IMR-90 (cell line): ENCODE data around the gene IER3. TPM values are rescaled to one million over a fixed set of nuclear protein-coding genes. Genes with fewer than 3 reads are reported as not detected.

Source experiments
- ATAC-seq: fragments of 200-7000 bp; cut with Tn5 transposase; 2 replicates; pipeline ENCODE4 v1.9.1; 2020; ENCODE audit warnings: low read depth, mild to moderate bottlenecking, moderate library complexity
- BruUV-seq: library from RNA; stranded (reverse); fragments of 400-500 nt; replicated peaks from 2 replicates; lab custom pipeline; 2021; lab: Mats Ljungman, UMichigan
- CTCF ChIA-PET: fragments of 300-600 bp; formaldehyde crosslinking; extraction: SDS; loops from one replicate; lab custom pipeline; 2021; ENCODE audit warnings: antibody characterized with exemption; lab: Yijun Ruan, JAX
- POLR2A ChIA-PET: fragments of 300-600 bp; sonication (Branson Sonifier 250); formaldehyde crosslinking; loops from one replicate; lab custom pipeline; 2022; ENCODE audit warnings: antibody characterized with exemption; ENCODE audit not compliant: unreplicated experiment; lab: Charles Lee
- DNase-seq: peaks from one replicate; pipeline ENCODE4 v3.0.0; 2013
- H2AFZ ChIP-seq: replicated peaks from 2 replicates; pipeline ENCODE3; 2013; ENCODE audit warnings: low read length, mild to moderate bottlenecking; ENCODE audit not compliant: poor library complexity
- H2AK5ac ChIP-seq: 2 replicates; pipeline ENCODE4 v1.6.1; 2013; ENCODE audit warnings: low read depth, low read length, inconsistent platforms
- H2AK9ac ChIP-seq: replicated peaks from 2 replicates; pipeline ENCODE3; 2013; ENCODE audit warnings: mild to moderate bottlenecking, low read depth, low read length, moderate library complexity; ENCODE audit not compliant: poor library complexity
- H2BK120ac ChIP-seq: 2 replicates; pipeline ENCODE4 v1.6.1; 2013; ENCODE audit warnings: low read depth, low read length, inconsistent platforms
- H2BK15ac ChIP-seq: 3 replicates; pipeline ENCODE4 v1.6.1; 2013; ENCODE audit warnings: low read depth, low read length, inconsistent platforms
- H2BK20ac ChIP-seq: 2 replicates; pipeline ENCODE4 v1.6.1; 2013; ENCODE audit warnings: low read depth, mild to moderate bottlenecking, inconsistent platforms, low read length, moderate library complexity
- H2BK5ac ChIP-seq: 2 replicates; pipeline ENCODE4 v1.6.1; 2013; ENCODE audit warnings: mild to moderate bottlenecking, low read depth, low read length, inconsistent platforms; ENCODE audit not compliant: poor library complexity, severe bottlenecking
- H3K14ac ChIP-seq: replicated peaks from 2 replicates; pipeline ENCODE4 v1.6.1; 2013; ENCODE audit warnings: low read depth, low read length, inconsistent platforms
- H3K18ac ChIP-seq: 2 replicates; pipeline ENCODE4 v1.6.1; 2013; ENCODE audit warnings: low read depth, low read length, control low read depth
- H3K23ac ChIP-seq: 2 replicates; pipeline ENCODE4 v1.6.1; 2013; ENCODE audit warnings: low read depth, low read length, inconsistent platforms
- H3K27ac ChIP-seq: 2 replicates; pipeline ENCODE4 v1.5.1; 2013; ENCODE audit warnings: mild to moderate bottlenecking, control low read depth, low read length; ENCODE audit not compliant: insufficient read depth
- H3K27me3 ChIP-seq: 2 replicates; pipeline ENCODE4 v1.6.1; 2013; ENCODE audit warnings: low read length; ENCODE audit not compliant: control insufficient read depth, insufficient read depth
- H3K36me3 ChIP-seq: 2 replicates; pipeline ENCODE4 v1.6.1; 2013; ENCODE audit warnings: low read length, mixed read lengths; ENCODE audit not compliant: control insufficient read depth, insufficient read depth
- H3K4ac ChIP-seq: 2 replicates; pipeline ENCODE4 v1.6.1; 2013; ENCODE audit warnings: low read depth, low read length, inconsistent platforms
- H3K4me1 ChIP-seq: 2 replicates; pipeline ENCODE4 v1.6.1; 2013; ENCODE audit warnings: low read length, mixed read lengths; ENCODE audit not compliant: control insufficient read depth, insufficient read depth
- H3K4me2 ChIP-seq: 2 replicates; pipeline ENCODE4 v1.6.1; 2013; ENCODE audit warnings: low read depth, mild to moderate bottlenecking, control low read depth, low read length, moderate library complexity
- H3K4me3 ChIP-seq: 2 replicates; pipeline ENCODE4 v1.5.1; 2013; ENCODE audit warnings: low read depth, mild to moderate bottlenecking, control low read depth, low read length, moderate library complexity; ENCODE audit not compliant: insufficient read depth
- H3K56ac ChIP-seq: 2 replicates; pipeline ENCODE4 v1.6.1; 2013; ENCODE audit warnings: low read length, inconsistent platforms; ENCODE audit not compliant: insufficient read depth; ENCODE audit errors: extremely low read depth
- H3K79me1 ChIP-seq, 2 experiments: 2 replicates each; pipeline ENCODE4 v1.6.1; 2013; ENCODE audit warnings: low read length in 2 of 2, inconsistent platforms in 1 of 2, low read depth in 1 of 2
- H3K9ac ChIP-seq: 2 replicates; pipeline ENCODE4 v1.6.1; 2013; ENCODE audit warnings: low read depth, low read length, control low read depth
- H3K9me1 ChIP-seq: 2 replicates; pipeline ENCODE4 v1.6.1; 2013; ENCODE audit warnings: low read length, inconsistent platforms; ENCODE audit not compliant: insufficient read depth
- H3K9me3 ChIP-seq: 2 replicates; pipeline ENCODE4 v1.6.1; 2013; ENCODE audit warnings: low read length; ENCODE audit not compliant: control insufficient read depth, insufficient read depth
- H4K20me1 ChIP-seq: 2 replicates; pipeline ENCODE4 v1.6.1; 2013; ENCODE audit warnings: low read length, inconsistent platforms; ENCODE audit not compliant: insufficient read depth
- H4K5ac ChIP-seq: 2 replicates; pipeline ENCODE4 v1.6.1; 2013; ENCODE audit warnings: mild to moderate bottlenecking, low read depth, low read length, control low read depth
- H4K8ac ChIP-seq, 2 experiments: 2 replicates each; pipeline ENCODE4 v1.6.1; 2013; ENCODE audit warnings: low read depth in 2 of 2, low read length in 2 of 2, control low read depth in 1 of 2, inconsistent platforms in 1 of 2
- H4K91ac ChIP-seq: 2 replicates; pipeline ENCODE4 v1.6.1; 2013; ENCODE audit warnings: low read depth, low read length, inconsistent platforms; ENCODE audit not compliant: insufficient read depth
- CEBPB ChIP-seq: IDR thresholded peaks from 2 replicates; pipeline ENCODE4 v1.6.1; 2012; ENCODE audit warnings: low read depth, low read length, improper control_type of control experiment
- CHD1 ChIP-seq: IDR thresholded peaks from 2 replicates; pipeline ENCODE4 v1.6.1; 2012; ENCODE audit warnings: low read depth, low read length, improper control_type of control experiment
- RCOR1 ChIP-seq: IDR thresholded peaks from 2 replicates; pipeline ENCODE4 v1.6.1; 2012; ENCODE audit warnings: mild to moderate bottlenecking, low read length, improper control_type of control experiment; ENCODE audit not compliant: insufficient replicate concordance
- SMC3 ChIP-seq: fragments of 150-350 bp; IDR thresholded peaks from 2 replicates; pipeline ENCODE4 v1.6.1; 2016; ENCODE audit warnings: low read depth, mild to moderate bottlenecking, antibody characterized with exemption, low read length, moderate library complexity
- WGBS, 2 experiments: methylation state at CpG; one replicate each; pipeline versions ENCODE4 v1.1.5 to v1.1.7; 2013; ENCODE audit warnings: missing lambda C conversion rate in 2 of 2; ENCODE audit not compliant: insufficient read length in 1 of 2; ENCODE audit errors: extremely low coverage in 2 of 2; 5-methylcytosine and 5-hydroxymethylcytosine counted together
- dilution Hi-C: fragments of 300-500 bp; cut with HindIII; formaldehyde crosslinking; loops from one replicate; pipeline ENCODE4 v1.14.3; 2018; ENCODE audit warnings: low sequenced_read_pairs; ENCODE audit not compliant: unreplicated experiment
- in situ Hi-C: fragments of 300-500 bp; cut with MboI; formaldehyde crosslinking; loops from 3 replicates; pipeline ENCODE4 v1.14.3; 2019; ENCODE audit warnings: low sequenced_read_pairs, inconsistent platforms, mixed read lengths
- intact Hi-C: fragments of 100-400 bp; cut with micrococcal nuclease; formaldehyde crosslinking; loops from 2 replicates; pipeline ENCODE4 v1.10.0; 2022
- polyA plus RNA-seq, 3 experiments: library from polyadenylated mRNA; depleted of rRNA; stranded (reverse); fragments of >200 nt; gene quantifications; 2 replicates each; pipeline ENCODE4 v1.2.3, GENCODE V29; 2012; ENCODE audit warnings: low replicate concordance in 1 of 3
- total RNA-seq: library from RNA; depleted of rRNA; stranded (reverse); fragments of >200 nt; gene quantifications from 2 replicates; pipeline ENCODE4 v1.2.3, GENCODE V29; 2012
- TF ChIP-seq, protein P1 (sequence below): fragments of 150-350 bp; IDR thresholded peaks from 2 replicates; pipeline ENCODE4 v1.6.1; 2016; ENCODE audit warnings: low read depth, mild to moderate bottlenecking, low read length, moderate library complexity, borderline replicate concordance
- TF ChIP-seq, protein P2 (sequence below): fragments of 150-350 bp; IDR thresholded peaks from 2 replicates; pipeline ENCODE4 v1.6.1; 2017; ENCODE audit warnings: mild to moderate bottlenecking, antibody characterized with exemption, low read length, low read depth
- TF ChIP-seq, protein P3 (sequence below): conservative IDR thresholded peaks from 2 replicates; pipeline ENCODE4 v1.5.1; 2012; ENCODE audit warnings: mild to moderate bottlenecking, low read depth, low read length, improper control_type of control experiment

Gene IER3
- total and polyA plus RNA-seq, 2 of the 4 experiments (the other 2 are of a cell fraction), result 38.4 to 159 TPM

DNA sequence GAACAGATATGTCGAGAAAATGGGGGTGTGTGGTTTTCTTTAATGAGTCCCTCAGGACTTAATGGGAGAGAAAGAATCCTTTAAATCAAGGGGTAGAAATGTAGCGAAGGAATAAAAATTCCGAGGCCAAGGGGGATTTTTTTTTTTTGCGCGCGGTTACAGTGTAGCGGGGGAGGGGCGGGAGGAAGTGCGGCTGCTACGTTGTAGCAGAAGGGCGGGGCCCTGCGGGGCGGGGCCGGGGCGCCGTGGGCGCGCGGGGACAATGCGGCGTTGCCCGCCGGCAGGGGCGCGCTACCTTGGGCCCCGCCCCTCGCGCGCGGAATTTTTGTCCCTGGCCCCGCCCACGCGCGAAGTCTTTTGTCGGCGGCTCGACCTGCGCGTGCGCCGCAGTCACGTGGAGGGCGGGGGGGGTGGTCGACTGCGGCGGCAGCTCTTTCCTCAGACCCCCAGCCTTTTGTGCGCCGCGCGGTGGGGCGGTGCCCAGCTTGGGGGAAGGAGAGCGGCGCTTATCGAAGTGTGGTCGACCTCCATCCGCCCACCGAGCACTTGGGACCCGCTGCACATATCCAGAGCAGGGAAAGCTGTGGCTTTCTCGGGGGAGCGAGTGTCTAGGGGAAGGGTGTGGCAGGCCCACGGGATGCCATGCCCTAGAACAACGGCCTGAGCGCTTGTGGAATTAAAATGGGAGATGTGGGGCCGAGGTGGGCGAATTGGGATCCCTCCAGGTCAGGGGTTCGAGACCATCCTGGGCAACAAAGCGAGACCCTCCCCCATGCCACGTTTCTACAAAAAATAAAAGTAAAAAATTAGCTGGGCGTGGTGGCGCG, 22.9 kb downstream of the IER3 start (continued):
- TF ChIP-seq, protein P1, sequence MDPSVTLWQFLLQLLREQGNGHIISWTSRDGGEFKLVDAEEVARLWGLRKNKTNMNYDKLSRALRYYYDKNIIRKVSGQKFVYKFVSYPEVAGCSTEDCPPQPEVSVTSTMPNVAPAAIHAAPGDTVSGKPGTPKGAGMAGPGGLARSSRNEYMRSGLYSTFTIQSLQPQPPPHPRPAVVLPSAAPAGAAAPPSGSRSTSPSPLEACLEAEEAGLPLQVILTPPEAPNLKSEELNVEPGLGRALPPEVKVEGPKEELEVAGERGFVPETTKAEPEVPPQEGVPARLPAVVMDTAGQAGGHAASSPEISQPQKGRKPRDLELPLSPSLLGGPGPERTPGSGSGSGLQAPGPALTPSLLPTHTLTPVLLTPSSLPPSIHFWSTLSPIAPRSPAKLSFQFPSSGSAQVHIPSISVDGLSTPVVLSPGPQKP, result no peak

DNA sequence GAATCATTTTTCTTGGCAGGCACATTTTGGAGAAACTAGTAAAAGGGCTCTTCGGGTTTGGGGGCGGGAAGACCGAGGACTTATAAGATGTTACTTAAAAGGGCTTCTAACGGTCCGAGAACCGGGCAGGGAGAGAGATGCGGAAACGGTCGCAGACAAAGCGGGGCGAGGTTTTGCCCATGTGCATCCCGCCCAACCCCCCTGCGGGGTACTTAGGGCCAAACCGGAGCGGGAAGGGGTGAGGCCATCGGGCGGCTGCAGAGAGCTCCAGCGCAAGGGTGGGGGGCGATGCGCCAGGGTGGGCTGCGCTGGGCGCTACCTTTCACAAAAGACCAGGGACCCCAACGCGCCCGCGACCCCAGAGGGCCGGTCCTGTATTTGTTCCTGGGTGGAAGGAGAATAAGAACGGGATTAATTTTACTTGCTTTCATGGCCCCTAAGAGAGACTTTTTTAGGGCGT, 23.6 kb downstream of the IER3 start:
- Histone ChIP-seq H3K4me2 (peak overlapping the region; percentile 43; the same call in 1 of the 2 replicates), H3K9ac (peak overlapping the region; percentile 97), H3K23ac (peak overlapping the region; percentile 85), H3K18ac (peak overlapping the region; percentile 35), H2BK120ac (peak overlapping the region; percentile 53), H4K8ac (peak overlapping the region; percentile 49 to 79), H3K79me1 (peaks cover 17 to 43% of the 10 kb centered on the region in 2 experiments), H2BK5ac (peak overlapping the region; percentile 91), H4K20me1 (peaks cover 44% of the 10 kb centered on the region), H2AK9ac (peak overlapping the region; percentile 95), H3K36me3 (peaks cover 34% of the 10 kb centered on the region), H2AK5ac (peak overlapping the region; percentile 87), H3K14ac (peak overlapping the region; percentile 98), H4K91ac (peak overlapping the region; percentile 84), H3K4me1 (peaks cover 5% of the 10 kb centered on the region), H3K9me3 (no peaks in the 10 kb centered on the region), H3K56ac (peak overlapping the region; percentile 100), H2BK20ac (no peak overlapping the region), H3K27ac (peak overlapping the region; percentile 98), H3K9me1 (peaks cover 7% of the 10 kb centered on the region), H4K5ac (peak overlapping the region; percentile 80), H2AFZ (no peak overlapping the region), H3K27me3 (no peaks in the 10 kb centered on the region), H3K4me3 (peak overlapping the region; percentile 68), H2BK15ac (no peak overlapping the region), H3K4ac (peak overlapping the region; percentile 88)
- dilution Hi-C loops (no loop called here), in situ Hi-C loops (loop anchor here (5.0 kb wide), 1 partner anchor 38 kb away; no protein-coding TSS in a partner anchor), intact Hi-C loops (loop anchor here (1.0 to 2.0 kb wide), 2 partner anchors 38 to 104 kb away; partner anchors contain the start of genes MRPS18B and PPP1R10)
- no peak for ATAC-seq
- no TSS peak for BruUV-seq
- ChIA-PET POLR2A (interaction anchor here (0.6 to 1.9 kb wide), 8 partner anchors 25 to 1356 kb away, joined by 3 to 6 read pairs (median 5); no protein-coding TSS in a partner anchor), CTCF (interaction anchor here (1.7 kb wide), 1 partner anchor 40 kb away, joined by 3 read pairs; no protein-coding TSS in a partner anchor)
- WGBS, 2 experiments, result 0% methylated on average over 7 of the region's 29 CpGs; no CpG with 5 or more reads in 1 of the 2 experiments
- peak; percentile 32 for DNase-seq
- TF ChIP-seq, protein P2, sequence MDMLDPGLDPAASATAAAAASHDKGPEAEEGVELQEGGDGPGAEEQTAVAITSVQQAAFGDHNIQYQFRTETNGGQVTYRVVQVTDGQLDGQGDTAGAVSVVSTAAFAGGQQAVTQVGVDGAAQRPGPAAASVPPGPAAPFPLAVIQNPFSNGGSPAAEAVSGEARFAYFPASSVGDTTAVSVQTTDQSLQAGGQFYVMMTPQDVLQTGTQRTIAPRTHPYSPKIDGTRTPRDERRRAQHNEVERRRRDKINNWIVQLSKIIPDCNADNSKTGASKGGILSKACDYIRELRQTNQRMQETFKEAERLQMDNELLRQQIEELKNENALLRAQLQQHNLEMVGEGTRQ, result no peak
- TF ChIP-seq CHD1 (no peak), SMC3 (no peak), CEBPB (no peak), RCOR1 (no peak)
- TF ChIP-seq, protein P3, sequence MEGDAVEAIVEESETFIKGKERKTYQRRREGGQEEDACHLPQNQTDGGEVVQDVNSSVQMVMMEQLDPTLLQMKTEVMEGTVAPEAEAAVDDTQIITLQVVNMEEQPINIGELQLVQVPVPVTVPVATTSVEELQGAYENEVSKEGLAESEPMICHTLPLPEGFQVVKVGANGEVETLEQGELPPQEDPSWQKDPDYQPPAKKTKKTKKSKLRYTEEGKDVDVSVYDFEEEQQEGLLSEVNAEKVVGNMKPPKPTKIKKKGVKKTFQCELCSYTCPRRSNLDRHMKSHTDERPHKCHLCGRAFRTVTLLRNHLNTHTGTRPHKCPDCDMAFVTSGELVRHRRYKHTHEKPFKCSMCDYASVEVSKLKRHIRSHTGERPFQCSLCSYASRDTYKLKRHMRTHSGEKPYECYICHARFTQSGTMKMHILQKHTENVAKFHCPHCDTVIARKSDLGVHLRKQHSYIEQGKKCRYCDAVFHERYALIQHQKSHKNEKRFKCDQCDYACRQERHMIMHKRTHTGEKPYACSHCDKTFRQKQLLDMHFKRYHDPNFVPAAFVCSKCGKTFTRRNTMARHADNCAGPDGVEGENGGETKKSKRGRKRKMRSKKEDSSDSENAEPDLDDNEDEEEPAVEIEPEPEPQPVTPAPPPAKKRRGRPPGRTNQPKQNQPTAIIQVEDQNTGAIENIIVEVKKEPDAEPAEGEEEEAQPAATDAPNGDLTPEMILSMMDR, result no peak
- TF ChIP-seq, protein P1, result no peak
